ENCODE data around the gene TK2.

DNA sequence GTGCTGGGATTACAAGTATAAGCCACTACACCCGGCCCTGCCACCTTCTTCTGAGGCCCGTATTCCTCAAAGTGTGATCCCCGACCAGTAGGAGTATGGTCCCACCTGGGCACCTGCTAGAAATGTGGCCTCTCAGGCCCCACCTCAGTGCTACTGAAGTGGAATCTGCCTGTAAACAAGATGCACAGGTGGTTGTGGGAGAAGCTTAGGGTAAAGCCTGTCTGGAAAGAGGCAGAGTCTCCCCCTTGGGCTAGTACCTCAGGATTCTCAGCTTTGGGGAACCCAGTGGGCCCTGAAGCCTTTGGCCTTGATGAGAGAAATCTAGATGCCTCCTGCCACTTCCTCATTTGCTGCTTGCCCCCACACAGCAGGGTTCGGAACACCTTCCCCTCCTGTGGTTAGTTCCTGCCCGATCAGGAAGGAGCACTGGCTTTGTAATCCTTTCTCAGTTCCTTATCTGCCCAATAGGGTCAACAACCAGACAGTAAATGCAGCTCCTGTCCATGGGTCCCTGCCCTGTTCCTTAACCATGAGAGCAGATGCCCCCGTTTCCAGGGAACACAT, 25.2 kb downstream of the TK2 start:
- TF ChIP-seq, protein P1, sequence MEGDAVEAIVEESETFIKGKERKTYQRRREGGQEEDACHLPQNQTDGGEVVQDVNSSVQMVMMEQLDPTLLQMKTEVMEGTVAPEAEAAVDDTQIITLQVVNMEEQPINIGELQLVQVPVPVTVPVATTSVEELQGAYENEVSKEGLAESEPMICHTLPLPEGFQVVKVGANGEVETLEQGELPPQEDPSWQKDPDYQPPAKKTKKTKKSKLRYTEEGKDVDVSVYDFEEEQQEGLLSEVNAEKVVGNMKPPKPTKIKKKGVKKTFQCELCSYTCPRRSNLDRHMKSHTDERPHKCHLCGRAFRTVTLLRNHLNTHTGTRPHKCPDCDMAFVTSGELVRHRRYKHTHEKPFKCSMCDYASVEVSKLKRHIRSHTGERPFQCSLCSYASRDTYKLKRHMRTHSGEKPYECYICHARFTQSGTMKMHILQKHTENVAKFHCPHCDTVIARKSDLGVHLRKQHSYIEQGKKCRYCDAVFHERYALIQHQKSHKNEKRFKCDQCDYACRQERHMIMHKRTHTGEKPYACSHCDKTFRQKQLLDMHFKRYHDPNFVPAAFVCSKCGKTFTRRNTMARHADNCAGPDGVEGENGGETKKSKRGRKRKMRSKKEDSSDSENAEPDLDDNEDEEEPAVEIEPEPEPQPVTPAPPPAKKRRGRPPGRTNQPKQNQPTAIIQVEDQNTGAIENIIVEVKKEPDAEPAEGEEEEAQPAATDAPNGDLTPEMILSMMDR (IDR thresholded peaks at IDR 0.05) = no peak
- TF ChIP-seq POLR2A (IDR thresholded peaks at IDR 0.05) = no peak
- TF ChIP-seq POLR2AphosphoS5 (IDR thresholded peaks at IDR 0.05) = no peak

Data from breast epithelium (tissue), 3 donors.